ENCODE measurements around the gene SERPINB8.

DNA sequence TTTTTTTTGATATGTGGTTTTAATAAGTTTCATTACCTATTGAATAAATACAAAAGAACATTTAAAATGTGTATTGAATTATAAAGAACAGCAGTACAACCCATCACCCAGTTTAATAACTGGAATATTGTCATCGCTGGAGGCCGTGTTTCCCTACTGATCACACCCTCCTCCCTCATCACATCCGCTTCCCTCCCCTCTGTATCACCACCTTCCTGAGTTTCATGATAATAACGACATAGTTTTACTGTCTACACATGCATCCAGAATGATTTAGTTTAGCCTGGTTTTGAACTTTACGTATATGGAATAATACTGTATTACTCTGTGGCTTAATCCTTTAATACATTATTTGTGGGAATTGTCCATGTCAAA lies 2.1 kb downstream of the SERPINB8 start:
- TF ChIP-seq, protein P1, sequence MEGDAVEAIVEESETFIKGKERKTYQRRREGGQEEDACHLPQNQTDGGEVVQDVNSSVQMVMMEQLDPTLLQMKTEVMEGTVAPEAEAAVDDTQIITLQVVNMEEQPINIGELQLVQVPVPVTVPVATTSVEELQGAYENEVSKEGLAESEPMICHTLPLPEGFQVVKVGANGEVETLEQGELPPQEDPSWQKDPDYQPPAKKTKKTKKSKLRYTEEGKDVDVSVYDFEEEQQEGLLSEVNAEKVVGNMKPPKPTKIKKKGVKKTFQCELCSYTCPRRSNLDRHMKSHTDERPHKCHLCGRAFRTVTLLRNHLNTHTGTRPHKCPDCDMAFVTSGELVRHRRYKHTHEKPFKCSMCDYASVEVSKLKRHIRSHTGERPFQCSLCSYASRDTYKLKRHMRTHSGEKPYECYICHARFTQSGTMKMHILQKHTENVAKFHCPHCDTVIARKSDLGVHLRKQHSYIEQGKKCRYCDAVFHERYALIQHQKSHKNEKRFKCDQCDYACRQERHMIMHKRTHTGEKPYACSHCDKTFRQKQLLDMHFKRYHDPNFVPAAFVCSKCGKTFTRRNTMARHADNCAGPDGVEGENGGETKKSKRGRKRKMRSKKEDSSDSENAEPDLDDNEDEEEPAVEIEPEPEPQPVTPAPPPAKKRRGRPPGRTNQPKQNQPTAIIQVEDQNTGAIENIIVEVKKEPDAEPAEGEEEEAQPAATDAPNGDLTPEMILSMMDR (IDR thresholded peaks at IDR 0.05), result no peak
- TF ChIP-seq EZH2 (IDR thresholded peaks at IDR 0.05) (no peak), EZH2phosphoT487 (IDR thresholded peaks at IDR 0.05) (no peak)
